CD4-positive, alpha-beta T cell treated with Interleukin-17A for 1 hour (primary cell): ENCODE measurements around the gene ZNF385C.
"Not testable (repeated sequence)": the region's sequence is repeated elsewhere in the genome, so short reads cannot be mapped to it uniquely, and the experiment has no call there.

Source experiments
- DNase-seq: peaks from one replicate; pipeline ENCODE4 v3.0.0-alpha.2; 2020

ZNF385C gene

GRCh38 chr17:42016941-42017865 lies 81.1 kb downstream of the ZNF385C start, which contains the start of gene DNAJC7:
TSS of gene DNAJC7 (minus strand) at chr17:42017439. CDS start at chr17:42017416, 23 bp downstream.
- DNase-seq: peak; percentile 93

GRCh38 chr17:42016411-42016831 lies 81.9 kb downstream of the ZNF385C start:
- DNase-seq: peak; percentile 25

- not testable (repeated sequence) for DNase-seq
Measured at GRCh38 chr17:42013740-42014139, 84.5 kb downstream of the ZNF385C start.

GRCh38 chr17:42012363-42012762 lies 85.9 kb downstream of the ZNF385C start:
- not testable (repeated sequence) for DNase-seq

GRCh38 chr17:42010898-42011516 lies 87.3 kb downstream of the ZNF385C start:
- DNase-seq: no peak

- not testable (repeated sequence) for DNase-seq
Measured at GRCh38 chr17:42010266-42010680, 88.0 kb downstream of the ZNF385C start.

- no peak for DNase-seq
Measured at GRCh38 chr17:42009170-42009569, 89.1 kb downstream of the ZNF385C start.

GRCh38 chr17:42005166-42005565 lies 93.1 kb downstream of the ZNF385C start:
- no peak for DNase-seq

- DNase-seq: no peak
Measured at GRCh38 chr17:42002792-42003301, 95.4 kb downstream of the ZNF385C start.

GRCh38 chr17:42002175-42002791 lies 96.0 kb downstream of the ZNF385C start:
- DNase-seq: no peak

GRCh38 chr17:42001729-42002128 lies 96.5 kb downstream of the ZNF385C start:
- no peak for DNase-seq

GRCh38 chr17:42000413-42001133 lies 97.7 kb downstream of the ZNF385C start:
- no peak for DNase-seq

- DNase-seq: no peak
Measured at GRCh38 chr17:41998497-41998896, 99.8 kb downstream of the ZNF385C start.

GRCh38 chr17:41996855-41997164 lies 101.5 kb downstream of the ZNF385C start:
- DNase-seq: no peak

- no peak for DNase-seq
Measured at GRCh38 chr17:41992576-41992975, 105.7 kb downstream of the ZNF385C start.

- no peak for DNase-seq
Measured at GRCh38 chr17:41989702-41990419, 108.4 kb downstream of the ZNF385C start.

GRCh38 chr17:41988418-41988817 lies 109.9 kb downstream of the ZNF385C start:
- DNase-seq: no peak

GRCh38 chr17:41987642-41988041 lies 110.6 kb downstream of the ZNF385C start:
- no peak for DNase-seq

- DNase-seq: no peak
Measured at GRCh38 chr17:41986634-41987033, 111.6 kb downstream of the ZNF385C start.

GRCh38 chr17:41985919-41986318 lies 112.4 kb downstream of the ZNF385C start:
- no peak for DNase-seq

- DNase-seq: no peak
Measured at GRCh38 chr17:41984454-41984853, 113.8 kb downstream of the ZNF385C start.
